ENCODE measurements around the gene PCMTD2.

- TF ChIP-seq ELF4 (CRISPR knock-in tag; IDR thresholded peaks at IDR 0.05; ENCODE audit: borderline replicate concordance) (no peak), ZNF710 (CRISPR knock-in tag; IDR thresholded peaks at IDR 0.05; ENCODE audit: borderline replicate concordance) (no peak), HMG20B (CRISPR knock-in tag; conservative IDR thresholded peaks at IDR 0.05) (no peak), THYN1 (CRISPR knock-in tag; IDR thresholded peaks at IDR 0.05; ENCODE audit: borderline replicate concordance, low read depth) (no peak), NFIC (IDR thresholded peaks at IDR 0.05; ENCODE audit: low read length) (no peak), ZBTB1 (CRISPR knock-in tag; IDR thresholded peaks at IDR 0.05; ENCODE audit: borderline replicate concordance) (no peak), NFE2L2 (IDR thresholded peaks at IDR 0.05; ENCODE audit: low read length) (no peak), ETV6 (CRISPR knock-in tag; conservative IDR thresholded peaks at IDR 0.05) (no peak), HNRNPUL1 (IDR thresholded peaks at IDR 0.05; ENCODE audit: low read depth, low read length) (no peak), SMARCC2 (IDR thresholded peaks at IDR 0.05) (no peak), HDAC2 (CRISPR knock-in tag; IDR thresholded peaks at IDR 0.05) (no peak), ZNF597 (CRISPR knock-in tag; IDR thresholded peaks at IDR 0.05) (no peak), ZNF75D (CRISPR knock-in tag; IDR thresholded peaks at IDR 0.05; ENCODE audit: borderline replicate concordance) (no peak), MAX (IDR thresholded peaks at IDR 0.05) (no peak)
Measured at GRCh38 chr20:64261138-64261537, 5.6 kb downstream of the PCMTD2 start.
